ENCODE measurements around the gene COPG2.
"Not testable (repeated sequence)": the region's sequence is repeated elsewhere in the genome, so short reads cannot be mapped to it uniquely, and the experiment has no call there.

The COPG2 gene, protein sequence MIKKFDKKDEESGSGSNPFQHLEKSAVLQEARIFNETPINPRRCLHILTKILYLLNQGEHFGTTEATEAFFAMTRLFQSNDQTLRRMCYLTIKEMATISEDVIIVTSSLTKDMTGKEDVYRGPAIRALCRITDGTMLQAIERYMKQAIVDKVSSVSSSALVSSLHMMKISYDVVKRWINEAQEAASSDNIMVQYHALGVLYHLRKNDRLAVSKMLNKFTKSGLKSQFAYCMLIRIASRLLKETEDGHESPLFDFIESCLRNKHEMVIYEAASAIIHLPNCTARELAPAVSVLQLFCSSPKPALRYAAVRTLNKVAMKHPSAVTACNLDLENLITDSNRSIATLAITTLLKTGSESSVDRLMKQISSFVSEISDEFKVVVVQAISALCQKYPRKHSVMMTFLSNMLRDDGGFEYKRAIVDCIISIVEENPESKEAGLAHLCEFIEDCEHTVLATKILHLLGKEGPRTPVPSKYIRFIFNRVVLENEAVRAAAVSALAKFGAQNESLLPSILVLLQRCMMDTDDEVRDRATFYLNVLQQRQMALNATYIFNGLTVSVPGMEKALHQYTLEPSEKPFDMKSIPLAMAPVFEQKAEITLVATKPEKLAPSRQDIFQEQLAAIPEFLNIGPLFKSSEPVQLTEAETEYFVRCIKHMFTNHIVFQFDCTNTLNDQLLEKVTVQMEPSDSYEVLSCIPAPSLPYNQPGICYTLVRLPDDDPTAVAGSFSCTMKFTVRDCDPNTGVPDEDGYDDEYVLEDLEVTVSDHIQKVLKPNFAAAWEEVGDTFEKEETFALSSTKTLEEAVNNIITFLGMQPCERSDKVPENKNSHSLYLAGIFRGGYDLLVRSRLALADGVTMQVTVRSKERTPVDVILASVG

DNA sequence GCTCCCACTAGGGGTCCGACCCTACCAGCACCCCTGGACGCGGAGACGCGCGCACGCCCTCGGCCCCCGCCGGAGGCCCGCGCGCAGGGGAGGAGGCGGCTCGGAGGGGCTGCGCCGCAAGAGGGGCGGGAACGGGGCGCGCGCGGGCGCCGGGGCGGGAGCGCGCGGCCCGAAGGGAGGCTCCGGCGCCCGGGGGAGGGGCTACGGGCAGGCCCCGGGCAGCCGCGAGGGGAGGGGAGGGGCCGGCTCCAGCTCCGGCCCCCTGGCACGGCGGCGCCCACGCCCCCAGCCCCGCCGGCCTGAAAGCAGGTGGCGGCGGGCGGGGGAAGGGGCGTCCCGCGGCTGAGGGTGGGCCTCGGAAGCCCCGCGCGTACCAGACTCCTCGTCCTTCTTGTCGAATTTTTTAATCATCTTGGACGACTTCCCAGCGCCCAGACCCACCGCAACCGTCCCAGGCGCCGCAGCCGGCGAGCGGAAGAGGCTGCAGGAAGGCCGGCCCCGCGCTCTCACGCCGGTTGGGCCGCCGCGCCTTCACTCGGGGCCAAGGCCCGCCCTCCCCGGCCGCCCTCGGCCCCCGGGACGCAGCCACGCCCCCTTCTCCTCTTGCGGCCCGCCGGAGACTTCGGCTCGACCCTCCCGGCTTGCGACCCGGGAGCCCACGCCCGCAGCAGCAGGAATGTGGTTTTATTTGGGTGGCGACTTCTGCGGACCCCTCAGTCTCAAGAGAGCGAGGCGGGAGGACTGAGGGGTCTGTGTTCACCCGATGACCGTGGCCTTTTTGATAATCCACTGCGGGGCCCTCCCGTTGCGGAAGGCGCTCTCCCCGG, at the start of gene COPG2:
COPG2 (minus strand) TSS at position 491 of the 827 bp plus-strand sequence; CDS start at position 411, 80 bp downstream.
- DNase-seq, result peak; percentile 81

DNA sequence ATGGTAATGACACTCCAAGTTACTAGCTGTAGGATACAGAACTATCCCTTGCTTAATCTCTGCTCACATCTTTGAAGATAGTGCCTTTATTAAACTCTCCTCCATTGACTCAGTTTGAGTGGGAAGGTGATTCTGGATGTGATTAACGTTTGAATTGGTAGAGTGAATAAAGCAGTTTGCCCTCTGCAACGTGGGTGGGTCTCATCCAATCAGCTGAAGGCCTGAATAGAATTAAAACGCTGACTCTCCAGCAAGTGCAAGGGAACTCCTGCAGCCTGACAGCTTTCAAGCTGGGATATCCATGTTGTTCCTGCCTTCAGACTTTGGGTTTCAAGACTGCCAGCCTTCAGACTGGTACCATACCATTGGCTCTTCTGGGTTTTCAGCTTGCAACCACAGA, 43.9 kb upstream of the COPG2 start:
- DNase-seq, result no peak

DNA sequence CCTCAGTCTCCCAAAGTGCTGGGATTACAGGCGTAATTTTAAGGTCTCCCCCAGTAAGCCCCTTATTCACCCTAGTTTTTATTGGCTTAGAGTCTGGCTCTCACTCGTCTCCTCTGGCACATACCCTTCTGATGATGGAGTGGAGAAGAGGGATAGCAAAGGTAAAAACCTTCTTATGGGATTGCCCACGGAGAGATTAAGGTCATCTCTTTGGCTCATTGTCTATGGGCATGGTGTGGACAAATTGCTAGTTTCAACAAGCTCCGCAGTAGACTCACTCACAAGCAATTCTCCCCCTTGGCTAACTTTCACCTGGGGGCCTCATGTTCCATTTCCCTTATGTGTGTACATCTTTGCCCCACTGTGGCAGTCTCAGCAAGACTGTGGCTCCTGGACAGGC, 40.2 kb upstream of the COPG2 start:
- no peak for DNase-seq

DNA sequence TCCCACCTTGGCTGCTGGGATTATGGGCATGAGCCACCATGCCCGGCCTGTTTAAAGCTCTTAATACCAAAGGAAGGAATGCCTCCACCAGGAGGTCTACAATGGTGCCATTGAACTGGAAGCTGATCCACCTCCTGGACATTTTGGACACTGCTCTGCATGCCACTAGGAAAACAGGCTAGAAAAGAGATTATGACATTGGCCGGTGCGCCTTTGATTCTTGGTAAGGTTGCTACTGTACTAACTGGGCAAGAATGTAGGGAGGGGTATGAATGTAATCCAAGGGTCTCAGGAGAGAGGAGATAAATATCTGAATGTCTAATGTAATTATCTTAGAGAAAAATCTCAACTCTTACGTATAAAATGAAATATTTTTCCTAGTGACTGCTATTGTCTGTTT, 39.5 kb upstream of the COPG2 start:
- DNase-seq, result no peak

DNA sequence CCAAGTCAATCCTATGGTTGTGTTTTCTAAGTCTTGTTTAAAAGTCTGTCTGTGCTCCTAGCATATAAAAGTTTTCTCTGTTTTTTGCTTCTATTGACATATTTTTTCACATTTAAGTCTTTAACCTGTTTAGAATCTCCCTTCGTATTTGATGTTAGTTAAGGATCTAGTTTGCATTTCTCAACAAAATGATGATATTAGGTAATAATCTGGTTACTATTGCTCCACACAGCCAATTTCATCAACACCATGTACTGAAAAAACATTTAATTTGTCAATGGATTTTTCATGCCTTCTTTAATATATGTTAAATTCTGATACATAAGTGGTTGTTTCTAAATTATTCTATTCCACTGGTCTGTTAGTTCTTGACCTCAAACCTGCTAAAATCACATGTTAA, 35.3 kb upstream of the COPG2 start:
- DNase-seq, result no peak

DNA sequence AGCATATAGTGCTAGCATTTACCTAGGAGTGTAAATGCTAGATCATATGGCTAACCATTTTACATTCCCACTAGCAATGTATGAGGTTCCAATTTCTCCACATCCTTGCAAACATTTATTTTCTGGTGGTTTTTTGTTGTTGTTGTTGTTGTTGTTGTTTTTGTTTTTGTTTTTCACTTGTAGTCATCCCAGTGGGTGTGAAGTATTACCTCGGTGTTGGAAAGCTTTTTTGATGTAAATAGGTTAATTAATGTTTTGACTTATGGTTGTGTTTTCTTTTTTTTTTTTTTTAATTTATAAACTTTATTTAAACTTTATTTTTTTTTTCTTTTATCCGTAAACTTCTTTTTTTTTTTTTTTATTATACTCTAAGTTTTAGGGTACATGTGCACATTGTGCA, 33.1 kb upstream of the COPG2 start:
- DNase-seq, result no peak

DNA sequence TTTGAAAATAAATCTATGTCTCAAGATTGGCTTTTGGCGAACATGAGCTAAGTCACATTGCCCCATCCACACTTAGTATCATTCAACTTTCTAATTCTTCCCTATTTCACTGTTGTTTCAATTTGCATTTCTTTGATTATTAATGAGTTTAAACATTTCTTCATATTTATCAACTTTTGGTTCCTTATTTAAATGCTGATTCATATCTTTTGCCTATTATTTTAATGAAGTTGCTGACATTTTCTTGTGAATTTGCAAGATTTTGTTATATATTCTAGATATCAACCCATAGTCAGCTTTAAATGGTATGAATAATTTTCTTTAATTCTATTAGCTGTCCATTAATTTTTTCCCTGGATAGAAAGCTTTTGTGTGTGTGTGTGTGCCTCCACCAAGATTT, 32.2 kb upstream of the COPG2 start:
- no peak for DNase-seq

DNA sequence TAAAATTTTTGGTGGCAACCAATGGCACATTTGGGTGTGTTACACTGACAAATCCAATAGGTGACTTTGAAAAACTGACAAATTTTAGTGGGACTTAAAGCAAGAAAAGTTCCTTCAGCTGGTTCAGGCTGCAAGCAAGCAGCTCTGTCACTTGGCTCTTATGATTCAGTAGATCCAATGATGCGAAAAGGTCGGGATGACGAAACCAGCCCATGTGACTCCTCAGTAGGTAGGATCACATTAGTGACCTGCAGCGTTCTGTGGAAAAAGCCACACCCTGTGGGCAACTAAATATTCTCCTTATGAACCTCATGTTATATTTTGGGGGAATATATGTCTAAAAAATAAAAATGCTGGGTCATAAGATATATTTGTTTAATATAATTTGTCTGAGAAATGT, 31.1 kb upstream of the COPG2 start:
- DNase-seq, result no peak

DNA sequence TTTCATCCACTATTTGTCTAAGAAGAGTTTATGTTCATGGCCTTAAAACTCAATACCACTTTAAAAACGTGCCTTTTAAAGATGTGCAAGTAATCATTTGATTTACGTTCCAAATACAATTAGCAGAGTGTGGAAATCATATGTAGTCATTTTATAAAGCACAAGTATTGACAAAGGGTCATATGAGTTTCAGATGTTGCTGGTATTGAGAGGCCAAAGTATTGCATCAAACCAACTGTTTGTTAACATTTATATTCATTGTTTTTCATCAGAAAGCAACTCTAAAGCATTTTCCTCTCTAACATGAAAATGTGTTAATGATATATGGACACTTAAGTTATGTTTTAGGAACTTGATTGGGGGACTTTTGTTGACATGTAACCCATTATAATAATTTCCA, 29.3 kb upstream of the COPG2 start:
- DNase-seq, result no peak

DNA sequence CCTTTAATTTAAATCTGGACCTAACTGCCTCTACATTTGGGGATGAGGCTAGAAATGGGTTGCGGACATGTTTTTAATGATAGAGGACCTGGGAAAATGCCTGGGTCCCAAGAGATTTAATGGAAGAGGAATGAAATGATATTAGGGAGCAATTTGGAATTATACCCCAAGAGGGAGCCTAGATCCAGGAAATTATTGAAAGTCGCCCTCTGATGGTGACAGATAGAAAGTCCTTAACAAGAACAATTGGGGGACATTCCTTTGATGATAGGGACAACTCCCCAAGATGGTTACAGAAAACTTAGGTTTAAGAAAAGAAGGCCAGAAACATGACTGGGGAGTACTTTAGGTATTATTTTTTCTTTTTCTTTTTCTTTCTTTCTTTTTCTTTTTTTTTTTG, 27.3 kb upstream of the COPG2 start:
- DNase-seq, result no peak

DNA sequence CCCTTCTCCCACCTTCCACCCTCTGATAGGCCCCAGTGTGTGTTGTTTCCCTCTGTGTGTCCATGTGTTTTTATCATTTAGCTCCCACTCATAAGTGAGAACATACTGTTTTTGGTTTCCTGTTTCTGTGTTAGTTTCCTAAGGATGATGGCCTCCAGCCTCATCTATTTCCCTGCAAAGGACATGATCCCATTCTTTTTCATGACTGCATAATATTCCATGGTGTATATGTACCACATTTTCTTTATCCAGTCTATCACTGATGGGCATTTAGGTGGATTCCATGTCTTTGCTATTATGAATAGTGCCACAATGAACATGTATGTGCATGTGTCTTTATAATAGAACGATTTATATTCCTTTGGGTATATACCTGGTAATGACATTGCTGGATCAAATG, 23.8 kb upstream of the COPG2 start:
- DNase-seq, result not testable (repeated sequence)

DNA sequence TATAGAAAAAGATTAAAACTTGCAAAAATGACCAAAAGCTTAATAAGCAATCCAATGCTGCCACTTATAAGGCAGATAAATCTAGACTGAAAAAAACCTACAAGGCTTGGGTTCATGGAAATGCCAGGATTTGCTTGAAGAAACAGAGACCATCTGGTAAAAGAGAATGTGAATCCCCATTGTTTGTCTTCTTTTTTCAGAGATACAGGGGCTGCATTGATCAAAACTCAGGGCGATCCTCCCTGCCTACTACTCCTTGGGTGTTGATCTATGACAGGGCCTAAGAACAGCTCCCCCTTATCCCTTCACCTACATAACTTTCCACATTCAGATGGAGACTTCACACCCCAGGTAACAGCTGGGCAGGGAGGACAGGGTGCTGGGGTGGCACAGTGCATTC, 21.1 kb upstream of the COPG2 start:
- DNase-seq, result no peak

DNA sequence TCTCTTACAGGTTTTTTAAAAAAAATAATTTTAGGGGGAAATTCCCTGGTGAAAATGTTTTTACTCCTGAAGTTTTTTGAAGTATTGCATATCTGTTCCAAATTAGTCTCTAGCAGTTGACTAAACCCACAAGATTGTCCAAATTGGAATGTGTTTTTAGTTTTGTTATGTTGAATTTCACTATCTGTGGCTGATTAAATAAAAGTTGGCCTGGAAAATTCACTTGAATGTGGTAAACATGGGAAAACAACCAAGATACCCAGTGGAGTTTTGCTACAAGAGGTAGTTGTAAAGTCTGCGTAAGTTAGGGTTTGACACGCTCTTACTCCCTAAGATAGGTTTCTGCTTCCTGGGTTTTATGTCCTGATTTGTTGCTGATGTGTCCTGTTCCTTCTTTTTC, 14.5 kb upstream of the COPG2 start:
- no peak for DNase-seq

DNA sequence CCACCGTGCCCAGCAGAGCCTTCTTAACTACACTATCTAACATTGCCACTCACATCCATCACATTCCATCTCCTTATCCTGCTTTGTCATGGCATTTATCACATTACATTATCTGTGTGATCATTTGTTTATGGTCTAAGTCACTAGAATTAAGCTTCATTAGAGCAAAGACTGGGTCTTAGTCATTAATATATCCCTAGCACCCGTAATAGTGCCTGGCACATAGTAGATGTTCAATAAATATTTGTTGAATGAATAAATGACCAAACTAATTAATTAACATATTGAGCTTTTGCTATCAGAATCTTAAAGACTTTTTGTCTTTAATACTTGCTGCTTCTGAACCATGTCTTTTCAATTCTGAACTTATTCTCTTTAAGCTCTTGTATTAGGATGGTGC, 5.9 kb upstream of the COPG2 start:
- no peak for DNase-seq

DNA sequence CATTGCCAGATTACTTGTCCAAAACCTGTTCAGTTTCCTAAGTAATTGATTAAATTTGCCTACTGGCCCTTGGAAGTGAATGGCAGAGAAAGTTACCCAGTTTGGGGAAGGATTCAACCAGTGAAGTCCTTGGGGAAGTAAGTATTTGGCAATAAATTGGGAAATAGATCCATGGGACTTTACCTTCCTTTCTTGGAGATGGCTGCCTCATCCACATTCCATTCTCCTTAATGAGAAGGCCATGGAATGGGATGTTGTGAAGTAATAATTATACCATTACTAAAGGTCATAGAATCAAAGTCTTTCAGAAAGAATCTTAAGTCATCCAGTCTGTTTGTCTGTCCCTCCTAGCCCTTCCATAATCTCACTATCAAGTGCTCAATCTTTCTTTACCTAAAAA, 4.5 kb upstream of the COPG2 start:
- no peak for DNase-seq

DNA sequence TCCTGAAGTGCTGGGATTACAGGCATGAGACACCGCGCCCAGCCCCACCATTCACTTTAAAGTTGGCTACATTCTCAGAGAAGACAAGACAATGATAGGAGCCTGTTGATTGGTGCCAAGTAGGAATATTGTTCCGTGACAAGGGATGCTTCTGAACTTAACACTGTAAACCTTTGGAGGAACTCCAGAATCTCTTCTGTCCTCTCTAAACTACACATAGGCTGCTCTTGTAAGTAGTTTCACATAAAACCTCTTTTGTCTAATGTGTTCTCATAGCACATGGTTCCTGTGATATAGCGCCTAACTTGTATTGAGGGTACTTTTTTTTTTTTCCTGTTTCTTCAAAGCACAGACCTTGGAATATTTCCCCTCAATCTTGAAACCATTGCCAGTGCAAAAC, 3.6 kb upstream of the COPG2 start:
- no peak for DNase-seq

DNA sequence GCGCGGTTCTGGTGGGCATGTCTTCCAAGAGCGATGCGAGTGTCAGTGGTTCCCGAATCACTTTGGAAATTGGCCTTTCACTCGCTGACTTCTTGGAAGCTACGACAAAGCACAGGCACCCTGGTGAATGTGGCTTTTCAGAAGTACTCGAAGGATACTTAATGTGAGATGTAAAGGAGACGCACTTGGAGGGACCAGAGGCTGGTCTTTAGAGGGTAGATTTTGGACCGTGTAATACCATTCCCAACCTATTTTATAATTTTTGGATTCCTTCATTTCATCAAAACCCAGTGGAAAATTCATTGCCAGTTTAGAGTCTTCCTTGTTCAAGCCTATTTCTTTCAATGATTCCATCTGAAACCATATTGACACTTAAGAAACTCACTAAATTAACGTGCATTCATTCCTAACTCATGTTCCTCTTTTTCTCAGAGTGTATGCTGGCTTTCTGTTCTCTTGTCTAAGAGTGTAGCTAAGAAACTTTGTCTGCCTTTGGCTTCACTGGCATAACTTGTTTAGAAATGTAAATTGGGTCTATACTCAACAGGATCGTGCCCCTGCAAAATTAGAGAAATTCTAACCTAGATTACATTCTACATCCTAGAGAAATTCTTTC, 645 bp upstream of the COPG2 start:
- DNase-seq, result no peak

DNA sequence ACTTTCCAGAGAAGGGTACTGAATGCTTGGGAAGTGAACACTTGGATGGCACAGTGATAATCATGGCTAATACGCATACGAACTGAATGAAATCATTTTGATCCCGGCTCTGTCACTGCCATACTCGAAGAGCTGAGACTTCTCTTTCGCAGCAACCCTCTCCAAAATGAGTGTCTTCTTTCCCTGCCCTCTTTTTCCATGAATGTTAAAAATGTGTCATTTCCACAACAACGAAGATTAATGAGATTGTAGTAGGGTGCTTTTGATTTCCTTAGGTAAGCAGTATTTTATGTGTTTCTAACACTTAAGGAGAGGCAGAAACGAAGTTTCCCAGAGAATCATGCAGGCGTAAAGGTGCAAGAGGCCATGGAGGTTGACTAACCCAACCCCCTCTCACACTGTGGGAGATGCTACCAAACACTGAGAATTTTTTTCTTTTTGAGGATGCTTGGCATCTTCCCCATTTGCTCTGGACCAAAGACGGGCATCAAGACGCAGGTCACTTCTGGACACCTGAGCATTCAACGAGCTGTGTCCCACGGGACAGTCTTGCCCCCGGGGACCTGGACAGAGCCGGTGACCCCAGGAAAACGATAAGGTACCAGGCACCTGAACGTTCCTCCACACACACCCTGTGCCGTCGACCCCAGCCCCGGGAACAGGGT, 823 bp downstream of the COPG2 start:
- no peak for DNase-seq

DNA sequence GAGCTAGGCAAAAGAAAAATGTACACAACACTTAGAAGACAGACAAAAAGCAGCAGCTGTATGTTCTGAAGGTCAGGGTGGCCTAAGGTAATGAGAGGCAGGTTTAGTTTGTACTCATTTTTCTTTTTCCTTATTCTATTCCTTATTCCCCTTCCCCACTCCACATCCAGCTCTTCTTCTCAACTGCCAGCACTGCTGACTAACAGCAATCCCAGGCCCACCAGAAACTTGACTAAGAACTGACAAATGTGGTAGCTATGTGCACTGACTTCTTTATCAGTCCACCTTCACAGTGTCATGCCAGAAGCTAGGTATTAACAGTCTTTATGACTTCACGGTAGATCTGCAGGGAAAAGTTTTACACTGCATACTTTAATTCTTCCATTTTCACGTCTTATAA, 6.1 kb downstream of the COPG2 start:
- DNase-seq, result no peak

DNA sequence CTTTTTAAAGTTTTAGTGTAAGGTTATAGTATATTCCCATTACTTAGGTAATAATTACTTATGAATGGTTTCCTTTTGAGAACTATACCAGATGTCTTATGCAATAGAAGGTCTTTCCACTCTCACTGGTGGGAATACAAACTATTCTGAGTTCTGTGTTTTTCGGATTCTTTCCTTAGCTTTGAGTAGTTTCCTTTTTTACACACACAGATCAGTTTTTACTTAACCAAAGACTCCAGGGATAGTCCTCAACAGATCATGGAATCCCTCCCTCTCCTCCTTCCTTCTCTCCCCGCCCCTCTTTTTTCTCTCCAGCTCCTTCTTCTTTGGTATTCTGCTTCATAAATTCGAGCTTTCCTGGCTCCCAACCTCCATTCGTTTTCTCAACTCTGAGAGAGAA, 13.3 kb downstream of the COPG2 start:
- DNase-seq, result no peak

DNA sequence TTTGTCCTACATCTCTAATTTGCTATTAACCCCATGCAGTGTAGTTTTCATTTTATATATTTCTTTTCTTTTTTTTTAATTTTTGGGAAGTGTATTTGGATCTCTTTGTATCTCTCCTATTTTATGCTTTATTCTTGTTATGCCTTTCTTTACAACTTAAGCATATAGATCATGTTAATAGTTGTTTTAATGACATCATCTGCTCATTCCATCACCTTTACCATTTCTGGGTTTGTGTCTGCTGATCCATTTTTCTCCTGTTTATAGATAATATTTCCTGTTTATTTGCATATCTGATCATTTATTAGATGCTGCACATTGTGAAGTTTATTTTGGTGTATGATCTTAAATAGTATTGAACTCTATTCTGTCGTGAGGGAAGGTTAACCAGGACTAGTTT, 13.7 kb downstream of the COPG2 start:
- no peak for DNase-seq

DNA sequence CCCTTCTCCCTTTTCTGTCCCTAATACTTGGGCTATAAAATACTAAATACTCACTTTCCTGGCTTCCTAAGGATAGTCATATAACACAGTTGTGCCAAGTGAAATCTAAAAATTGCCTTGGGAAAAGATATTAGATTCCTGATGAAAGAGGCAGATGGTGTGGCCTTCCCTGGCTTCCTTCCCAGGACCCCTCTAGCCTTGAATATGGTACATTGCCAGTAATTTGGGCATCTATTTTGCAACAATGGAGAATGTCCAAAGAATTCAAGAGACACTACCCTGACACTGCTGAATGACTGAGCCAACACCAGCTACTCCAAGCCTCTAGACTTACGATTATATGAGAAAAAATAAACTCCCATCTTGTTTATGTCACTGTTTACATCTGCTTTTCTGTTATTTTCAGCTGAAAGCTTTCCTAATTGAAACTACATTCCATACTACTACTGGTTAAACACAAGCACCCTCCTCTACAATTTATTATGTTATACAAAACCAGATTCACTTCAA, 17.9 kb downstream of the COPG2 start:
- no peak for DNase-seq

Data from stimulated activated CD4-positive, alpha-beta T cell treated with anti-CD3 and anti-CD28 coated beads, Interleukin-12 subunit alpha, Interleukin-12 subunit beta, amount 100 ng/mL, for 4 hours (primary cell).